GM18909 (cell line): Measurements from ENCODE around the gene FBXO8.
A peak's percentile ranks its signal among the peaks of the same experiment; 100 is the strongest.

Experiments used
- ATAC-seq: cut with Tn5 transposase; IDR thresholded peaks from one replicate; pipeline ENCODE4 v1.9.1; 2021; ENCODE audit warnings: mild to moderate bottlenecking; ENCODE audit not compliant: unreplicated experiment, poor library complexity

Gene FBXO8

GRCh38 chr4:174284487-174284886 lies 1.0 kb upstream of the FBXO8 start:
- ATAC-seq, result no peak

- peak; percentile 99 for ATAC-seq
Measured at GRCh38 chr4:174282836-174283506, 496 bp downstream of the FBXO8 start.

GRCh38 chr4:174281901-174282300 lies 1.6 kb downstream of the FBXO8 start:
- ATAC-seq, result no peak

GRCh38 chr4:174281182-174281737 lies 2.2 kb downstream of the FBXO8 start:
- no peak for ATAC-seq

GRCh38 chr4:174279433-174280155 lies 3.9 kb downstream of the FBXO8 start:
- ATAC-seq, result no peak

- ATAC-seq, result no peak
Measured at GRCh38 chr4:174278467-174278866, 5.0 kb downstream of the FBXO8 start.

- ATAC-seq, result no peak
Measured at GRCh38 chr4:174277433-174277832, 6.0 kb downstream of the FBXO8 start.

- ATAC-seq, result no peak
Measured at GRCh38 chr4:174275101-174275500, 8.4 kb downstream of the FBXO8 start.

- ATAC-seq, result no peak
Measured at GRCh38 chr4:174274436-174274835, 9.0 kb downstream of the FBXO8 start.

- no peak for ATAC-seq
Measured at GRCh38 chr4:174273930-174274329, 9.5 kb downstream of the FBXO8 start.

GRCh38 chr4:174266416-174266815 lies 17.1 kb downstream of the FBXO8 start:
- no peak for ATAC-seq

GRCh38 chr4:174265916-174266315 lies 17.6 kb downstream of the FBXO8 start:
- ATAC-seq, result no peak

GRCh38 chr4:174263445-174263736 lies 20.1 kb downstream of the FBXO8 start:
- ATAC-seq, result no peak

- no peak for ATAC-seq
Measured at GRCh38 chr4:174262624-174263444, 20.6 kb downstream of the FBXO8 start.

GRCh38 chr4:174261432-174261831 lies 22.0 kb downstream of the FBXO8 start:
- ATAC-seq, result peak; percentile 34

- ATAC-seq, result peak; percentile 85
Measured at GRCh38 chr4:174260099-174260498, 23.4 kb downstream of the FBXO8 start.

GRCh38 chr4:174259580-174259979 lies 23.9 kb downstream of the FBXO8 start:
- ATAC-seq, result no peak

GRCh38 chr4:174256277-174256713 lies 27.2 kb downstream of the FBXO8 start:
- ATAC-seq, result no peak

GRCh38 chr4:174255786-174256185 lies 27.7 kb downstream of the FBXO8 start:
- no peak for ATAC-seq

- no peak for ATAC-seq
Measured at GRCh38 chr4:174255374-174255773, 28.1 kb downstream of the FBXO8 start.

- ATAC-seq, result no peak
Measured at GRCh38 chr4:174254613-174255012, 28.9 kb downstream of the FBXO8 start.
